NB4 (cell line): ENCODE data around the gene FANCE.

Experiments
- DNase-seq: peaks from one replicate; pipeline ENCODE4 v3.0.0; 2010; ENCODE audit warnings: low read depth
- H3K4me3 ChIP-seq: one replicate; pipeline ENCODE4 v1.5.1; 2011; ENCODE audit warnings: mild to moderate bottlenecking, low read depth, low read length, moderate library complexity
- MYC ChIP-seq: IDR thresholded peaks from 2 replicates; pipeline ENCODE4 v1.6.1; 2011; ENCODE audit warnings: low read depth, low read length
- POLR2A ChIP-seq: IDR thresholded peaks from 2 replicates; pipeline ENCODE4 v1.6.1; 2011; ENCODE audit warnings: mild to moderate bottlenecking; ENCODE audit not compliant: insufficient read length; ENCODE audit errors: extremely low read depth
- TF ChIP-seq, protein P1 (sequence below): IDR thresholded peaks from 2 replicates; pipeline ENCODE4 v1.6.1; 2011; ENCODE audit warnings: low read depth, low read length
- TF ChIP-seq, protein P2 (sequence below): IDR thresholded peaks from one replicate; pipeline ENCODE4 v1.5.1; 2012; ENCODE audit warnings: low read depth, low read length

The FANCE gene

DNA sequence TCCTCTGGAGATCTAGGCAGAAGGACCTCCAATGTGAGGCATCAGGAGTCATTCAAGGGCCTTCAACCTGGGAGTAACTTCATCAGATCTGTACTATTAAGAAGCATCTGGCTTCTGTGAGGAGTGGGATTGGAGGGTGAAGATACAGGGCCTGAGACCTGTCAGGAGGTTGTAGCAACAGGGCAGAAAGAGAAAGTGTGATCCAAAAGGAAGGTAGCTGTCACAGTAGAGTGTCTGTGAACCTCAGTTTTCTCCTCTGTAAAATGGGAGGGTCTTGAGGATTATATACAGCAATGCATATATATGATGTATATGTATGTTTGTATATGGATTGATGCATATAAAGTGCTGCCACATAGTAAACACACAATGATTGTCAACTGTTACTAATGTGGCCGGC is 13.5 kb downstream of the FANCE start:
- DNase-seq, result no peak
- TF ChIP-seq POLR2A (no peak), MYC (no peak)
- TF ChIP-seq, protein P1, sequence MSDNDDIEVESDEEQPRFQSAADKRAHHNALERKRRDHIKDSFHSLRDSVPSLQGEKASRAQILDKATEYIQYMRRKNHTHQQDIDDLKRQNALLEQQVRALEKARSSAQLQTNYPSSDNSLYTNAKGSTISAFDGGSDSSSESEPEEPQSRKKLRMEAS, result no peak
- TF ChIP-seq, protein P2, sequence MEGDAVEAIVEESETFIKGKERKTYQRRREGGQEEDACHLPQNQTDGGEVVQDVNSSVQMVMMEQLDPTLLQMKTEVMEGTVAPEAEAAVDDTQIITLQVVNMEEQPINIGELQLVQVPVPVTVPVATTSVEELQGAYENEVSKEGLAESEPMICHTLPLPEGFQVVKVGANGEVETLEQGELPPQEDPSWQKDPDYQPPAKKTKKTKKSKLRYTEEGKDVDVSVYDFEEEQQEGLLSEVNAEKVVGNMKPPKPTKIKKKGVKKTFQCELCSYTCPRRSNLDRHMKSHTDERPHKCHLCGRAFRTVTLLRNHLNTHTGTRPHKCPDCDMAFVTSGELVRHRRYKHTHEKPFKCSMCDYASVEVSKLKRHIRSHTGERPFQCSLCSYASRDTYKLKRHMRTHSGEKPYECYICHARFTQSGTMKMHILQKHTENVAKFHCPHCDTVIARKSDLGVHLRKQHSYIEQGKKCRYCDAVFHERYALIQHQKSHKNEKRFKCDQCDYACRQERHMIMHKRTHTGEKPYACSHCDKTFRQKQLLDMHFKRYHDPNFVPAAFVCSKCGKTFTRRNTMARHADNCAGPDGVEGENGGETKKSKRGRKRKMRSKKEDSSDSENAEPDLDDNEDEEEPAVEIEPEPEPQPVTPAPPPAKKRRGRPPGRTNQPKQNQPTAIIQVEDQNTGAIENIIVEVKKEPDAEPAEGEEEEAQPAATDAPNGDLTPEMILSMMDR, result no peak
- H3K4me3 ChIP-seq, result no peak overlapping the region

DNA sequence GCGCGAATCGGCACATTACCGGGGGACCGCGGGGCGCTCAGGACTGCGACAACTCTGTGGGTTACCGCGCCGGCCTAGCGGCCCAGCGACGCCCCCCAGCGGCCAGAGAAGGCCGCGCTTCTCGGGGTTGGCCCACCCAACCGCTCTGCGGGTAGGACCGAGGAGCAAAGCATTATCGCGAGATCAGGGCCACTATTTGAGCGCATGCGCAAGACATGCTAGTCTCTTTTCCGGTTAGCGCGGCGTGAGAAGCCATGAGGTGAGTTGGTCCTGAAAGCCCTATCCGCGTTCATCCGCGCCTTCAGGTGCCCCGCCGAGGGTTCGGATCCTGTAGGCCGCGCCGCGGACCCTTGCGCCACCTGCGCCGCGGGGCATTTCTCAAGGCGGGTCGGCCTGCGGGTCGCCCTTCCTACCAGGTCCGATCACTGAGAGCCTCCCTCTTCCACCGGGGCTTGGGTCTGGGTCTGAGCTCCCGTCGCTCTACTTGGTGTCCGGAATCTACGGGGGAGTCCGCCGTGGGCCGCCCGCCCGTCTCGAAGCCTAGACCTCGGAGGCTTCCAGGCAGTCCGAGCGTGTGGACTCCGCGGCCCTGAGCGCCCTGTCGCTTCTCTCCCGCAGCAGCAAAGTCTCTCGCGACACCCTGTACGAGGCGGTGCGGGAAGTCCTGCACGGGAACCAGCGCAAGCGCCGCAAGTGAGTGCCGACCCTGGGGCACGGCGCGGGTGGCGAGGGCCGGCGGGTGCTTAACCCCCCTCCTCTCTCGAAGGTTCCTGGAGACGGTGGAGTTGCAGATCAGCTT is 16.2 kb downstream of the FANCE start, which contains the start of gene RPL10A:
TSS of gene RPL10A (plus strand) at position 221 of the 799 bp plus-strand sequence. CDS start at position 255, 34 bp downstream.
- peak within 1 kb of the TSS; percentile 77 for H3K4me3 ChIP-seq
- TF ChIP-seq POLR2A (peak; percentile 100), MYC (peak; percentile 100)
- TF ChIP-seq, protein P1, result peak; percentile 95
- TF ChIP-seq, protein P2, result peak; percentile 96
- peak; percentile 97 for DNase-seq

DNA sequence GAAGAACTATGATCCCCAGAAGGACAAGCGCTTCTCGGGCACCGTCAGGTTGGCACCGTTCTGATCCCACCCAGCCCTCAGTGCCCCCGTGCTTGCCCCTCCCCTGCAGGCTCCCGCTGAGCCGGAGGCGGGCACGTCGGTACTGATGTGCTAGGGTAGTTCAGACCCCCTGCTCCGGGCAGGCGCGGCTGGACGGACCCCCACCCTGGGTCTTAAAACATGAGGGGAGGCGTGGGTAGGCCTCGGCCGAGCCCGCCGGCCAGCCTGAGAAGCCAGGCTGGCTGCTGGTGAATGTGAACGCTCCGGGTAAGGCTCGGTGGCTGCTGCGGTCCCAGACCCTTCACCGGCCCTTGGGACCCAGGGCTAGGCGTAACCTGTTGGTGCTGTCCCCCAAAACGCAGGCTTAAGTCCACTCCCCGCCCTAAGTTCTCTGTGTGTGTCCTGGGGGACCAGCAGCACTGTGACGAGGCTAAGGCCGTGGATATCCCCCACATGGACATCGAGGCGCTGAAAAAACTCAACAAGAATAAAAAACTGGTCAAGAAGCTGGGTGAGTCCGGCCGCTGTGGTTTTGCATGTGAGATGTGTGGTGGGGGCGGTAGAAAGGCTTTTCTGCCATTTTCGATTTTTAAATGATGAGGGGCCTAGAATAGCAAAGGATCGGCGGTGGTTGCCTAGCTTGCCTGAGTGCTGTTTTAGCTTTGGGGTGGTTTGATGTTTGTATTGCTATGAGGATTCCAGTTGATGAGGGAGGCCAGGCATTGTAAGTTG is 17.0 kb downstream of the FANCE start:
- peak overlapping the region; percentile 77 for H3K4me3 ChIP-seq
- peak; percentile 50 for DNase-seq
- TF ChIP-seq MYC (no peak), POLR2A (no peak)

DNA sequence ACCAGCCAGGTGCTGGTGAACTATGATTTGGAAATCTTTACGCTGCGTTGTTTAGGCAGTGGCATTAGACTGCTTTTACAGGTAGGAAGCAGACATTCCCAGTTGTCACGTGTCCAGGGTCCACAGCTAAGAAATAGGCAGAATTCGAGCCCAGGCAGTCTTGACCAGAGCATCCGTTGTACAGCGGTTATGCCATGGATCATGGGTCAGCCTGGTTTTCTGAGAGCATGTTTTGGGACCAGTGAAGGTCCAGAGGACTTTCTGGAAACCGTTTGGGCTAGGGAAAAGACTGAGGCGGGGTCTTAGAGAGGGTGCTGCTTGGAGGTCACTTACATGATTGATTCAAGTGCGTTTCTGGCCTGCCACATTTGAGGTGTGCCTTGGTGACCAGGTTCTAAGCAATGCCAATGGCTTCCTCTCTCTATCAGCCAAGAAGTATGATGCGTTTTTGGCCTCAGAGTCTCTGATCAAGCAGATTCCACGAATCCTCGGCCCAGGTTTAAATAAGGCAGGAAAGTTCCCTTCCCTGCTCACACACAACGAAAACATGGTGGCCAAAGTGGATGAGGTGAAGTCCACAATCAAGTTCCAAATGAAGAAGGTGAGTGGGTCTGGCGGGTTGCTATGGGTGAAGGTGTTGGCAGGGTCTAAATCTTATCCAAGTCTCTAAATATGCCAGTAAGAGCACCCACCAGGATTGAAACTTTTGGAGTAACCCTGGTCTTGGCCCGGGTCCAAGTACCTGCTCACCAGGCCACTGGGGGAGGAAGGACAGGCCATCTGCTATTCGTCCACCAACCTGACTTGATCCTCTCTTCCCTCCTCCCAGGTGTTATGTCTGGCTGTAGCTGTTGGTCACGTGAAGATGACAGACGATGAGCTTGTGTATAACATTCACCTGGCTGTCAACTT is 17.9 kb downstream of the FANCE start:
- DNase-seq, result no peak
- TF ChIP-seq MYC (no peak), POLR2A (no peak)
- TF ChIP-seq, protein P2, result no peak
- TF ChIP-seq, protein P1, result no peak

DNA sequence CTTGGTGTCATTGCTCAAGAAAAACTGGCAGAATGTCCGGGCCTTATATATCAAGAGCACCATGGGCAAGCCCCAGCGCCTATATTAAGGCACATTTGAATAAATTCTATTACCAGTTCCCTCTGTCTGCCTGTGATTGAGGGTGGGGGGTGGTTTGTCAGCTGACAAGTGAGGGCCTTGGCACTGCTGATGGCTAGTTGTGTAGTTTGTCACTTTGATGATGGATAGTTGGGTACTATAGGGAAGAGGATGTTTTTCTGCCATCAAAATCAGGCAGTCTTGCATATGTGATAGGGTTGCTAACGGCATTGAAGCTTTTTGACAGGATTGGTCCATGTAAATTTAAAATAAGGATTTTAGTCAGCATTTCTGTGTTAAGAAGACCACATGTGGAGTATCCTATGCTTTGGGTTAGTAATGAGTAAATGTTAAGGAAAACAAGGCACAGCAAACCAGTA is 18.6 kb downstream of the FANCE start:
- TF ChIP-seq POLR2A (no peak), MYC (no peak)
- TF ChIP-seq, protein P2, result no peak
- TF ChIP-seq, protein P1, result no peak
- H3K4me3 ChIP-seq, result peak overlapping the region; percentile 77
- no peak for DNase-seq

More for the DNA sequence above, 17.9 kb downstream of the FANCE start:
- peak overlapping the region; percentile 77 for H3K4me3 ChIP-seq
